ENCODE data around the gene SBNO2. TPM values are rescaled to one million over a fixed set of nuclear protein-coding genes. Genes with fewer than 3 reads are reported as not detected.

The SBNO2 gene
- total RNA-seq, 1 donor from 2014 or later = 32.5 TPM

DNA sequence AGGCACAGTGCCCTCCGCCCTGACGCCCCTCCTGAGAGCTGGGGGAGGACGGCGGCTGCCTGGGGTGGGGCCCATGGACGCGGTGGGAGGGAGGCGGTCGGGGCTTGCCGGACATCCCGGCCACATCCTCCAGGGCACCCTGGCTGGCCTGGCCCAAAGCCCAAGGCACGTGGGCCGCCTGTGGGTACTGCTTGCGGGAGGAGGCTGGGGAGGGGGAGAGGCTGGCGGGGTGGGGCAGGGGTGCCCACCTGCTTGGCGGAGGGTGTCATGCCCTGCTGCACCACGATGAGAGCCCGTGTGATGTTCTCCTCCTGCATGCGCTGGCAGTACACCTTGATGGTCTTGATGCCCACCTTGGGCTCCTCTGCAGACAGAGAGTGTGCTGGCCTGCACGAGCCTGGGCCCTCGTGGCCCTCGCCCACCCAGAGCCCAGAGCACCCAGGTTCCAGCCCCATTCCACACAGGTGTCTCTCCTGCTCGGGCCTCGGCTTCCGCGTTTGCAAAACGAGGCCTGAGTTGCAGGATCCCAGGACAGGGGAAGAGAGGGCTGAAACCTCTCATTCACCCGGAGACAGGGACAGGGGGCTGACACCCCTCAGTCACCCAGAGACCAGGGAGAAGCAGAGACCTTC lies 82.4 kb downstream of the SBNO2 start:
- H3K9me3 Mint-ChIP-seq = no peaks in the 10 kb centered on the region
- H3K27ac Mint-ChIP-seq (ENCODE audit: unreplicated experiment) = no peak overlapping the region

GRCh38 chr19:1090731-1091543 lies 83.1 kb downstream of the SBNO2 start:
- Mint-ChIP-seq H3K4me3 (no peak overlapping the region), H3K27me3 (ENCODE audit: low read depth) (no peaks in the 10 kb centered on the region), H3K36me3 (ENCODE audit: low read depth) (peaks cover 3% of the 10 kb centered on the region), H3K9me3 (no peaks in the 10 kb centered on the region), H3K4me1 (peaks cover 20% of the 10 kb centered on the region), H3K27ac (ENCODE audit: unreplicated experiment) (no peak overlapping the region)
- no peak for TF ChIP-seq CTCF (conservative IDR thresholded peaks at IDR 0.05)
- no peak for DNase-seq (ENCODE audit: low read depth, low spot score)

More for the DNA sequence above, 82.4 kb downstream of the SBNO2 start:
- Mint-ChIP-seq H3K4me3 (peak overlapping the region; percentile 62), H3K27me3 (ENCODE audit: low read depth) (no peaks in the 10 kb centered on the region), H3K4me1 (peaks cover 22% of the 10 kb centered on the region), H3K36me3 (ENCODE audit: low read depth) (peaks cover 3% of the 10 kb centered on the region)
- no peak for DNase-seq (ENCODE audit: low read depth, low spot score)
- TF ChIP-seq CTCF (conservative IDR thresholded peaks at IDR 0.05) = no peak

- Mint-ChIP-seq H3K9me3 (no peaks in the 10 kb centered on the region), H3K36me3 (ENCODE audit: low read depth) (peaks cover 3% of the 10 kb centered on the region), H3K27me3 (ENCODE audit: low read depth) (no peaks in the 10 kb centered on the region), H3K4me3 (no peak overlapping the region), H3K27ac (ENCODE audit: unreplicated experiment) (no peak overlapping the region), H3K4me1 (peaks cover 12% of the 10 kb centered on the region)
- no peak for TF ChIP-seq CTCF (conservative IDR thresholded peaks at IDR 0.05)
- DNase-seq (ENCODE audit: low read depth, low spot score) = no peak
Measured at GRCh38 chr19:1089891-1090290, 84.2 kb downstream of the SBNO2 start.

DNA sequence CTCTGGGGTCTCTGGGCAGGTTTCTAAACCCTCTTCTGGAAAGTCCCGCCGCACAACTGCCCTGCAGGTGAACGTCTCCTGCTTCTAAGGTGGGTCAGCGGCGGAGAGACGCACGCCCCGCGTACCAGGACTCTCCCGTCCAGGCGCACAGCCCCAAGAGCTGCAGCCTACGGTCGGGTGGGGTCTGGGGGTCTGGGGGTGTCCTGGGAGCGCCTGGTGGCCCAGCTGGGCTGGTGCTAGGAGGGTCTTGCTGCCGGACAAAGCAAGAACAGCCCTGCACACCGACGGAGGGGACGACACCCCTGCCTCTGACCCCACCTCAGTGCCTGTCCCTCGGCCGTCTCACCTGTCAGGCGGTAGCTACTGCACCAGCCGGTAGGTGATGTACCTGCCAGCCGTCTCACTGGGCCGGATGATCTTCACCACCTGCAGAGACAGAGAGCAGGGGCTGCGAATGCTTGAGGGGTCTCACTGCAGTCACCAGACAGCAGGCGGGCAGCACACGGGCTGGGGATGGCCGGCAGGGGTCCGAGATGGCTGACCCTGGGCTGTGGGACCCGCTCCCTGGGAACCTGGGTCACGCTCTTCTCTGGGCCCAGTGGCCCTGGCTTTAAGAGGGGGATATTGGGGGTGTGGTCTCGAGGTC lies 84.8 kb downstream of the SBNO2 start:
- peaks cover 3% of the 10 kb centered on the region for H3K36me3 Mint-ChIP-seq (ENCODE audit: low read depth)
- H3K4me3 Mint-ChIP-seq = no peak overlapping the region
- TF ChIP-seq CTCF (conservative IDR thresholded peaks at IDR 0.05) = no peak
- H3K27me3 Mint-ChIP-seq (ENCODE audit: low read depth) = no peaks in the 10 kb centered on the region
- no peaks in the 10 kb centered on the region for H3K9me3 Mint-ChIP-seq
- no peak for DNase-seq (ENCODE audit: low read depth, low spot score)
- H3K4me1 Mint-ChIP-seq = peaks cover 9% of the 10 kb centered on the region
- H3K27ac Mint-ChIP-seq (ENCODE audit: unreplicated experiment) = no peak overlapping the region

GRCh38 chr19:1088416-1089010 lies 85.6 kb downstream of the SBNO2 start:
- no peaks in the 10 kb centered on the region for H3K9me3 Mint-ChIP-seq
- peaks cover 3% of the 10 kb centered on the region for H3K36me3 Mint-ChIP-seq (ENCODE audit: low read depth)
- no peak for DNase-seq (ENCODE audit: low read depth, low spot score)
- H3K27ac Mint-ChIP-seq (ENCODE audit: unreplicated experiment) = no peak overlapping the region
- H3K4me3 Mint-ChIP-seq = no peak overlapping the region
- TF ChIP-seq CTCF (conservative IDR thresholded peaks at IDR 0.05) = no peak
- peaks cover 3% of the 10 kb centered on the region for H3K4me1 Mint-ChIP-seq
- peaks cover 5% of the 10 kb centered on the region for H3K27me3 Mint-ChIP-seq (ENCODE audit: low read depth)

Data from neural crest cell (in vitro differentiated cells).